Forelimb muscle (tissue), 1 donor: ENCODE measurements around the gene NPR3. TPM values are rescaled to one million over a fixed set of nuclear protein-coding genes. Genes with fewer than 3 reads are reported as not detected.

Source experiments
- DNase-seq: peaks from one replicate; pipeline ENCODE4 v3.0.0-alpha.2; 2013; ENCODE audit warnings: low read depth
- polyA plus RNA-seq: library from polyadenylated mRNA; unstranded; fragments of 120-200 nt; gene quantifications from one replicate; pipeline ENCODE4 v1.2.1, GENCODE V29; 2013; ENCODE audit not compliant: insufficient read length

Gene NPR3
- polyA plus RNA-seq, 1 donor, result 16.3 TPM

GRCh38 chr5:32805971-32806638 is 95.0 kb downstream of the NPR3 start:
- peak; percentile 63 for DNase-seq

- DNase-seq, result no peak
Observed at GRCh38 chr5:32808783-32809182, 97.7 kb downstream of the NPR3 start.

- DNase-seq, result no peak
Observed at GRCh38 chr5:32810804-32811203, 99.7 kb downstream of the NPR3 start.

GRCh38 chr5:32812399-32812798 is 101.3 kb downstream of the NPR3 start:
- no peak for DNase-seq

- no peak for DNase-seq
Observed at GRCh38 chr5:32814141-32814540, 103.0 kb downstream of the NPR3 start.

GRCh38 chr5:32814620-32815019 is 103.5 kb downstream of the NPR3 start:
- no peak for DNase-seq

- no peak for DNase-seq
Observed at GRCh38 chr5:32827981-32828380, 116.9 kb downstream of the NPR3 start.

GRCh38 chr5:32828492-32828891 is 117.4 kb downstream of the NPR3 start:
- no peak for DNase-seq

GRCh38 chr5:32831624-32832023 is 120.5 kb downstream of the NPR3 start:
- no peak for DNase-seq

- no peak for DNase-seq
Observed at GRCh38 chr5:32833127-32833526, 122.0 kb downstream of the NPR3 start.

GRCh38 chr5:32833663-32834062 is 122.5 kb downstream of the NPR3 start:
- DNase-seq, result no peak

- DNase-seq, result no peak
Observed at GRCh38 chr5:32834251-32834650, 123.1 kb downstream of the NPR3 start.

- DNase-seq, result no peak
Observed at GRCh38 chr5:32836176-32836575, 125.1 kb downstream of the NPR3 start.

GRCh38 chr5:32837211-32837610 is 126.1 kb downstream of the NPR3 start:
- DNase-seq, result no peak

- no peak for DNase-seq
Observed at GRCh38 chr5:32839106-32839505, 128.0 kb downstream of the NPR3 start.

- DNase-seq, result no peak
Observed at GRCh38 chr5:32840606-32841005, 129.5 kb downstream of the NPR3 start.

Other genes starting within 250 kb of the NPR3 start
- 257 TPM for gene SUB1, start 125.8 kb upstream of the NPR3 start, polyA plus RNA-seq